AG10803 (cell line): Measurements from ENCODE around the gene GCSAML.

Experiments used
- DNase-seq: peaks from one replicate; pipeline ENCODE4 v3.0.0; 2010; ENCODE audit warnings: low read depth
- H3K4me3 ChIP-seq: 2 replicates; pipeline ENCODE4 v1.5.1; 2011; ENCODE audit warnings: mild to moderate bottlenecking, low read length, control low read depth
- CTCF ChIP-seq: conservative IDR thresholded peaks from 2 replicates; pipeline ENCODE4 v1.5.1; 2011; ENCODE audit warnings: mild to moderate bottlenecking, low read length, control low read depth, inconsistent platforms

The GCSAML gene

GRCh38 chr1:247540581-247540980 lies 8.4 kb upstream of the GCSAML start:
- no peak for DNase-seq
- H3K4me3 ChIP-seq: no peak overlapping the region
- TF ChIP-seq CTCF: no peak

DNA sequence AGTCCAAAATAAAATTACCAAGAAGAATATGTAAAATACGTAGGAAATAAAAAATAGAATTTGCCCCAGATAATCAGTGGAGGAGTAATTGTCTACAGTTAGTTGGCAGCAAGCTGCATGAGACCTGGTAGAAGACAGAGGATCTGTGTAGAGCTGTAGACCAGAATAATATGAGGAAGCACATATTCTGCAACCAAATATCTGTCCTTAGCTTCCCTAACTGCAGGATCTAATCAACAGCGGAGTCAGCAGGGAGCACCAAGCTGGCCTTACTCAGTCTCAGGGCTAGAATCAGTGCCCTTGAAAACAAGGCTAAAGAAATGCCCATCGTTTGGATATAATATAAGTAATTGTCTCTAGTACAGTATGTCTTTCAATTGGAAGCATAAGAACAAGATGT lies 6.1 kb upstream of the GCSAML start:
- no peak overlapping the region for H3K4me3 ChIP-seq
- no peak for TF ChIP-seq CTCF
- DNase-seq: no peak

- no peak overlapping the region for H3K4me3 ChIP-seq
- DNase-seq: no peak
- TF ChIP-seq CTCF: no peak
Measured at GRCh38 chr1:247548092-247548491, 842 bp upstream of the GCSAML start.

- no peak overlapping the region for H3K4me3 ChIP-seq
- TF ChIP-seq CTCF: no peak
- peak; percentile 31 for DNase-seq
Measured at GRCh38 chr1:247551721-247552120, 2.8 kb downstream of the GCSAML start.

DNA sequence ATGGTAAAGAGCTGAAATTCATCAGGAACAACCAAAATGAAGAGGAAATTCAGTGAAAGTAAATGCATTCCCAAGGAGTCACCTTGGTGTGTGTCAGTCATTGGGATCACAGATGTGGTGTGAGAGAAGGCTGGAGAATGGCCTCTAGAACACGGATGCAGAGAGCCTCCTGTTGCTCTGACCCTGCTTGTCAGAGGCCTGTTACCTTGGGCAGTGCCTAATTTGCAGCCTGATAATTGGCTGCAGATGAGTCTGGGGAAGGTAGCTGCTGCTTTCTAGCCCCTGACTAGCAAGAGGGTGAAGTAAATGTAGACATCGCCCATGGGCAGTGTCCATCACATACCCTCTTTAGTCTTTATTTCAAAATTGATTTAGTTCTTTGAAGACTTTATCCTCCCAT lies 3.3 kb downstream of the GCSAML start:
- H3K4me3 ChIP-seq: no peak overlapping the region
- no peak for DNase-seq
- no peak for TF ChIP-seq CTCF

- peak; percentile 11 for DNase-seq
- no peak overlapping the region for H3K4me3 ChIP-seq
- TF ChIP-seq CTCF: no peak
Measured at GRCh38 chr1:247557926-247558674, 9.2 kb downstream of the GCSAML start.

GRCh38 chr1:247561711-247562110 lies 12.8 kb downstream of the GCSAML start:
- no peak for DNase-seq
- no peak overlapping the region for H3K4me3 ChIP-seq
- TF ChIP-seq CTCF: no peak
